Fibroblast of peridontal ligament (primary cell): Measurements from ENCODE around the gene TEX2.
A peak's percentile ranks its signal among the peaks of the same experiment; 100 is the strongest.
"Not testable (repeated sequence)": the region's sequence is repeated elsewhere in the genome, so short reads cannot be mapped to it uniquely, and the experiment has no call there.

Experiments used
- DNase-seq: peaks from one replicate; pipeline ENCODE4 v3.0.0-alpha.2; 2010; ENCODE audit errors: extremely low read depth

TEX2 gene

DNA sequence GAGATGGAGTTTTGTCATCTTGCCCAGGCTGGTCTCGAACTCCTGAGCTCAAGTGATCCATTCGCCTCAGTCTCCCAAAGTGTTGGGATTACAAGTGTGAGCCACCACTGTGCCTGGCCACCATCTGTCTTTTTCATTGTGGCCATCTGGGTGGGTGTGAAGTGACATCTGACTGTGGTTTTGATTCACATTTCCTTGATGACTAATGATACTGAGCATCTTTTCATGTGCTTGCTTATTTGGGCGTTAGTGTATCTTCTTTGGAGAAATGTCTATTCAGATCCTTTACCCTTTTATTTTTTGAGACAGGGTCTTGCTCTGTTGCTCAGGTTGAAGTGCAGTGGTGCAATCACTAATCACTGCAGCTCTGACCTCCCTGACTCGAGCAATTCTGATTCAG is 79.2 kb downstream of the TEX2 start:
- peak; percentile 47 for DNase-seq

DNA sequence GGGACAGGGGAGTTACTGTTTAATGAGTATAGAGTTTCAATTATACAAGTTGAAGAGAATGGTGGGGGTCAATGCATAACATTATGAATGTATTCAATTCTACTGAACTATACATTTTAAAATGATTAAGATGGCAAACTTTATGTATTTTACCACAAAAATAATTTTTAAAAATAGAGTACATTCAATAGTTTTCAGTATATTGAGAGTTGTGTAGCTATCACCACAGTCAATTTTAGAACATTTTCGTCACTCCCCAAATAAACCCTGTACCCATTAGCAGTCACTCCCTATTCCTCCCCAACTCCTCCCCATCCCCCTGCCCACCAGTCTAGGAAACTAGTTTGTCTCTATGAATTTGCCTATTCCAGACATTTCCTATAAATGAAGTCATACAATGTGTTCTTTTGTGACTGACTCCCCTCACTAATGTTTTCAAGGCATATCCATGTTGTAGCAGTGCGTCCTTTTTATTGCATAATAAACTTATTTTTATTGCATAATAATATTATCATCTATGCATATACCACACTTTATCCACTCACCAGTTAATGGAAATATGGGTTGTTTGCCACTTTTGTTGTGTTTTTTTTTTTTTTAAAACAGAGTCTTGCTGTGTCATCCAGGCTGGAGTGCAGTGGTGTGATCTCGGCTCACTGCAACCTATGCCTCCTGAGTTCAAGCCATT is 80.6 kb downstream of the TEX2 start:
- DNase-seq: no peak

DNA sequence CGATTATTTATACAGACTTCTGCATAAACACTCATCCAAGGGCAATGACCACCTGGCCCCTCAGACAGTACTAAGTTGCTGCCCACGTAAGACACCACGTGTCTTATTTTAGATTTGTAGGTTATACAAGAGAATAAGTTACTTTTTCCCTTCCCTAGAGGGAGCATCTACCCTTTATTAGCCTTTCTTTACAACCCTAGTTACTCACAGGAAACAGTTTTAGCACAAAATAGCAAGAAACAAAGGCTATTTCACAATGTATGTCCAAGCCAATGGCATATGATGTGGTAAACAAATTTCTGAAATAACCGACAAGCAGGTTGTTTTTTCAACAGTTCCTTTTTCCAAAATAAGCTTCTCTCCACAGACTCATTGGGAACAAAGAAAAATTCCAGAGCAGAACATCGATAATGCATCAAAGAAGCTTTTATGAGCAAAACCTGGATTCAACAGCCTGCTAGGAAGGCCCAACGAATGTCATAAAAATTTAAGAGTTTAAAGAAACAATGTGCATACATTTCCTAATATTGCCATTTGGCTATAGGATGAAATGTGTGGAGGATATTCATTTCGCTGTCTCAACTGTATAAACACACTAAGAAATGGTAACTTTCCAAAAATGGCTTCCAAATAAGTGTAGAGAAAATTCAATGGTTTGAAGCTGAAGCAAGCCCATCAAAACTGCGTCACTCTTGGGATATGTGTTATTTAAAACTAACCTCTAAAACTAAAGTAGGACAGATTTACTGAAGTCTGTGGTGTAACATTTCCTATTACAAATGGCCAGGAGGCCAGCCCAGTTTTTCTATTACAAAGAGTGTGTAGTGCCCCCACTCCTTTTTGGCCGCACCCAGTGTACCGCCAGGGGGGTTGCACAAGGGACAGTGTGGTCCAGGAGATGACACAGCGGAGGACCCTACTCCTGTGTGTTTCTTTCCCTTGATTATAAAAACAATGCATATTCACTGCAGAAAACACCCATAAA is 82.7 kb downstream of the TEX2 start:
- DNase-seq: peak; percentile 19

DNA sequence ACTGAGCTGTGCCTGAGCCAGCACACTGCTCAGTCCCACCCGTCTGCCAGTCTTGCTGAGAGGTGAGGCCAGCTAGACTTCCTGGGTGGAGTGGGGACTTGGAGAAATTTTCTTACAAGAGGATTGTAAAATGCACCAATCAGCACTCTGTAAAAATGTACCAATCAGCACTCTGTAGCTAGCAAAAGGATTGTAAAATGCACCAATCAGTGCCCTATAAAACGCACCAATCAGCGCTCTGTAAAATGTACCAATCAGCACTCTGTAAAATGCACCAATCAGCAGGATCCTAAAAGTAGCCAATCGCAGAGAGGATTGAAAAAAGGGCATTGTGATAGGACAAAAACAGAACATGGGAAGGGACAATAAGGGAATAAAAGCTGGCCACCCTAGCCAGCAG is 84.0 kb downstream of the TEX2 start:
- DNase-seq: not testable (repeated sequence)

DNA sequence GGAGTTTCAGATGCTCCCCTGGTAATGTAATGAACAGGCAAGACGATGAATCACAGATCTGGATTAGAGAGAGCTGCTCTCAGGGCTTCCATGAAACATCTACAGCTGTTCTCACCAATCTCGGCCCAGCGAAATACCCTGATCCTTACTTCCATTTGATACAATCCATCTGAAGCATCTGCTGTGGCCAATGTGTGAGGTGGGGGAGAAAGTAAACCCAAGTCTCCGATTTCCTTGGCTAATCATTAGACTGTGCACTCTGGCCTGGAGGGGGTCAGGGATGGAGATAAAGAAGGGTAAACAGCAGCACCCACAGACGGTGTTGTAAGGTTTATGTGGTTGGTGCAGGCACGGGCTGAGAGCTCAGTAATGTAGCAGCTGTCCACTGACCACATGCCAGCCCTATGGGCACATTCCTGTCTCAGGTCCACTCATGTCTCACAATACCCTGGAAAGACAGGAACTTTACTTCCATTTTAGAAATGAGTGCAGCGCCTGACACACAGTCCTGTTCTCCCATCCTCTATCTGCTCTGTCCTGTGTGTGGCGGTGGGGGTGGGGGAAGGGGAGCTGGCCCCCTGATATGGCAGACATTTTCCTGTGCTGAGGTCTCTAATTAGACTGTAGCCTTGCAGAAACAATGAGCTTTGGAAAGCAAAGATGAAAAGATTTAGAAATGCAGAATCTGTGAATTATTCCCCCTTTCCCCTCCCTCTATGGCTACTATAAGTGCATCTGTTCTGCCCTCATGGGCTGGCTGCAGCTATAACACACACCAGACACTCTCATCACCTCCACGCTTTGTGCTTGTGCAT is 84.8 kb downstream of the TEX2 start:
- DNase-seq: no peak

DNA sequence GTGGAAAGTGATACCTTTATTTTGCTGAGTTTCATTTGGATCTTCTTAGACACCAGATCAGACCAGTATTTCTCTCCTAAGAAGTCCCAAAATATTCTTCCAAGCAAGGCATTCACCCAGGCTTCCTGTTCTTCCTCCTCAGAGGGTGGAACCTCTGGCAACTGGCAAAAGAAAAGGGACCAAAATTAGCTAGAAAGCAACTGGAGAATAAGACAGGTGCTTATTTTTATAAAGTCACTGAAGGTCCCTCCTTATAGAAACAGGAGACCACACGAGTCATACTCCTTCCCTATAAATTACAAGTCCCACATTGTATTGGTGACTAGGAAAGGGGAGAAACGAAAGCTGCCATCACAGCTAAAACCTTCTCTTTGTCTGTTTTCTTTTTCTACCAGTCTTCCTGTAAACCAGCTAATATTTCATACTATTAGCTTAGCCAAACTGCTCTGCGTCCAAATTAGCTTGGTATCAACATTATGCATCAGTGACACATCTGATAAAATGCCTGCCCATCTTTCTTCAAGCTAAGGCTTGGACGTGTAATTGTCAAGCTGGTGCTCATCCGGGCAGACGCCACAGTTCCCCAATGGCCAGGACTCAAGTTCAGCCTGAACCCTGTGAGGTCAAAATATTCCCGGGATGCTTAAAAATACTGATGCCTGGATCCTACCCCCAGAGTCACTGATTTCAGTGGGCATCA is 85.6 kb downstream of the TEX2 start:
- DNase-seq: no peak

DNA sequence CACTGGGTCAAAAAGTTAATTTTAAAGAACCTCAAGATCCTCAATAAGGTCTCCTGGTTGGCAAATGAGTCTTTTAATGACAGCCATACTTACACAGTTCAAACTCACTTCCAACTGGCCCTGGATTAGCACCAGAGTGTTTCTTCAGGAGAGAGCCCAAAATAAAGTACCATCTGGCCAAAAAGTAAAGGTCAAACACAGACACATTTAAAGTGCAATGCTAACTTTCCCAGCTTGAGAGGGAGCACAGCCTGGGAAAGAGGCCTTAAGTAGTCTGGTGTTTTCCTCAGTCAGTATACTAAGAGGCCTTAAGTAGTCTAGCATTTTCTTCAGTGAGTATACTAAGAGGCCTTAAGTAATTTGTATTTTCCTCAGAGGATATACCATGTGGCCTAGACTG is 86.5 kb downstream of the TEX2 start:
- no peak for DNase-seq

DNA sequence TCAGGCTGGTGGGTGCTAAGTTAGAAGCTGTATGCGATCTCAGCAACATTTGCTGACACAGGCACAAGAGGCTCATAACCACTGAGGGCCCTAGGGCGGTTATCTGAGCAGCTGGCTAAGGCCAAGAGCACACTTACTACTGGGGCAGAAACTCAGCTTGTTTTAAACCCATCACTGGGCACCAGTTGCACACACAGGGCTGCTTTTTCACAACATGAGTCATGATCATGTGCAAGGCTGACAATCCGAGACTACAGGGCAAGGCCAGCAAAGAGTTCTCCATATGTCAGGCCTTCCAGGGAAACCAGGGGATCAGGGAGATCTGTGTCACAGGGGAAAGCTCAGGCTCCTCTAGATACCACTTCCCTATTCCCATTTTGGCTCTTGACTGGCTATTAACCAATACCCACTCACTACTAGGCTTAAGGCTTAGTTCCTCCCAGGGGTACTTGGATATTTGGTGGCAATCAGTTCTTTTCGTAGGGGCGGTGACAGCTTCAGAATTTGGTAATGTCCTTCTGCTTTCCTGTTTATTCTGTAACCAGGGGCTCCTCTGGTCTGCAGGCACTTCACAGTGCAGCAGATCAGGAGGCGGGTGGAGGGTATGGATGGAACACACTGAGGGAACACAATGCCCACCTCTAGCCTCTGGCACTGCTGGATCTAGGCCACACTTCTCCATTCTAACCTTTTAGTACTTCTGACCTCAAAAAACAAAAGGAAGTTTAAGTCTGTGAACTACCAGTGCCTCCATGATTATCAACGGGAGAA is 88.2 kb downstream of the TEX2 start:
- peak; percentile 75 for DNase-seq

DNA sequence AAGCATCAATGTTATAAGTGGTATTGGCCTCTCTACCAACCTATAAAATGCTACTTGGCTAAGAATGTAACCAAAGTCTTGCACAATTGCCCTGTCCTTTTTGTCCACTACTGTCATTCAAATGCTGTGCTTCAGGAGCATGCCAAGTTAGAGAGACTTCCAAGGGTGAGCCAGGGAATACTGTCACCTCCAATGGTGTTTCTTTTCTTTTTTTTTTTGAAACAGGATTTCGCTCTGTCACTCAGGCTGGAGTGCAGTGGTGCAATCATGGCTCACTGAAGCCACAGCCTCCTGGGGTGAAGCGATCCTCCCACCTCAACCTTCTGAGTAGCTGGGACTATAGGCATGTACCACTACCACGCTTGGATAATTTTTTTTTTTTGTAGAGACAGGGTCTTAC is 89.4 kb downstream of the TEX2 start:
- DNase-seq: no peak

DNA sequence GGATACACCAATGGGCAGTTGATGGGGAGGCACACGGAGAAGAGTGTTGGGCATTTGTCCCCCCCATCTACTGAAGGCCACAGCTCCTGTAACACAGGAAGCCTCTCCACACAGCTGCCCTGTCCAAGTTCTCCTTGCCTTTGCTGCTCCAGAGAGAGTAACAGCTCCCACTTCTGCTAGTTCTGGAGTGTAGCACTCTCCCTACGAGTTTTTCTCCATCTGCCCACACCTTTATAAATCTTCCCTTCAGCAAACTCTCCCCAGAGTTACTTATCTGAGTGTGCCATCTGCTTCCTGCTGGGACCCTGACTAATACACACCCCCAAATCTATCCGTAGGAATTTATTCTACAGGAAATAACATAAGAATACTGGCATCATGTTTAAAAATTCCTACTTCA is 90.5 kb downstream of the TEX2 start:
- no peak for DNase-seq

DNA sequence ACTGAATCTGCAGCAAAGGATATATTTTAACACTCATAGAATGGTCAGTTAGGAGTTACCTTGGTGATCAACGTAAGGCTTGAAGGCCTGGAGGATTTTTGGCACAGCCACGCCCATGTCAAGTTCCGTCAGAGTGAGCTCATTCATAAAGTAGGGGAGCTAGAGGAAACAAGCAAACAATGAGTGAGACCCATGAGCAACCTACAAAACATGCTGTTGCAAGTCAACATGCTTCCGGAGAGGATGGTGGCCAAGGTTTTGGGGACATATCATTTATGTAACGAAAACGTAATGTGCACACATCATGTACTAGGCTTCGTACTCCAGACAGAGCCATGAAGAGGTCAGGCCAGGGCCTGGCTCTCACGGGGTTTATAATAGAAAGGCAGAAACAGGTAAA is 92.0 kb downstream of the TEX2 start:
- DNase-seq: no peak

DNA sequence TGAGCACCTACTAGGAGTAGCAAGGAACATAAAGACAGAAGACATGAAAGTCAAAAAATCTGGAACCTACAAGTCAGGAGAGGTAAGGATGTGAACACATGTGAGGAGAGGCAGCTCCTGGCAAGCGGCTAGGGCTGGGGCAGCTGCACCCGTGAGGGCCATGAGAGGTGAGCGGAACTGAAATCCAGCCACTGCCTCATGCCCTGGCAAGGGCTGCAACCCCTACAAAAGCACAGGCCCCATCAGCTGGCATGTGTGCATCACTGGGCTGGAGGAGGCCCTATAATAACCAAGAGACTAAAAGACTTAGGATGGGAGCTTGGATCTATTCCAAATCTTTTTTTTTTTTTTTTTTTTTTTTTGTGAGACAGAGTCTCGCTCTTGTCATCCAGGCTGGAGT is 92.8 kb downstream of the TEX2 start:
- no peak for DNase-seq

DNA sequence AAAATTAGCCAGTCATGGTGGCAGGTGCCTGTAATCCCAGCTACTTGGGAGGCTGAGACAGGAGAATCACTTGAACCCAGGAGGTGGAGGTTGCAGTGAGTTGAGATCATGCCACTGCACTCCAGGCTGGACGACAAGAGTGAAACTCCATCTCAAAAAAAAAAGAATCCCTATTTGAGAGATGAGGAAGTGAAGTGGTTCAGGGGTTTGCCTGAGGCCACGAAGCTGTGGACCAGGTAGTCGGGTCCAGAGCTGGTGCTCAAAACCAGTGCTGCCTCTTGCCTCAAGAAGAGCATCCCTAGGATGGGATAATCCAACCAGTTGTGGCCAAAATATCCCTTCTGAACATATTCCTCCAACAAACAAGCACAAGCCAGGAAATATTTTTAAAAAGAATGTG is 95.4 kb downstream of the TEX2 start:
- DNase-seq: not testable (repeated sequence)

DNA sequence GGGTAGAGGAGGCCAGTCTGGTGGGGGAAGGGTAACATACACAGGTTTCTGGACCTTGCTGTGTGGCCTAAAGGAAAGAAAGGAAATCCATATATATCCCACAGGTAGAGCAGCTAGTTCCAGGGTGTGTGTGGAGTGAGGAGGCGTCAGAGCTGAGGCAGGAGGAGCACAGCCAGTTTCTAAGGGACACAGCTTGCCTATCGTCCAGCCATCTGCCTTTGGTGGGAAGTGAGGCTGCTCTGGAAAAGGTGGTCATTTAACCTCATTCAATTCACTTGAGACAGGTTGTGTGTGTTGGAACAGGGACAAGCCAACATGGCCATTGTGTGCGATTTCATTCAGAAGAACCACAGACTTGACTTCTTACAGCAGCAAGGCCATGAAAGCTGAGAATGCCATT is 96.2 kb downstream of the TEX2 start:
- DNase-seq: no peak

DNA sequence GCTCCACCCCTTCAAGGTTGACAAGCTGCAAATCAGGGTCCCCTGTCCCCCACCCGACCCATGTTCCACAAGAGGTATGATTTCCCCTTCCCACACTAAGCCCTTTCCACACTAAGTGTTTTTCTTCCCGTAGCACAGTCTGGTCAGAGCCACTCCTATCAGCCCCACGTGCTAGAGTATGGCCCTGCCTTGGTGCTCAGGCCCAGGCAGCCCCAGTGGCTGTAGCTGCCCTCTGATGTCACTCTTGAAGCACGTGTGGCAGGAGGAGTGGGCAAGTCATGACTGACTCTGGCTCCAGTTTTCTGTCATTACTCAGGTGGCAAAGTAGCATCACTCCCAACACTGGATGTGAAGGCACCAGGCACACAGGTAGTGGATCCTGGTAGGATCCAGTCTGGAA is 97.7 kb downstream of the TEX2 start:
- DNase-seq: no peak

DNA sequence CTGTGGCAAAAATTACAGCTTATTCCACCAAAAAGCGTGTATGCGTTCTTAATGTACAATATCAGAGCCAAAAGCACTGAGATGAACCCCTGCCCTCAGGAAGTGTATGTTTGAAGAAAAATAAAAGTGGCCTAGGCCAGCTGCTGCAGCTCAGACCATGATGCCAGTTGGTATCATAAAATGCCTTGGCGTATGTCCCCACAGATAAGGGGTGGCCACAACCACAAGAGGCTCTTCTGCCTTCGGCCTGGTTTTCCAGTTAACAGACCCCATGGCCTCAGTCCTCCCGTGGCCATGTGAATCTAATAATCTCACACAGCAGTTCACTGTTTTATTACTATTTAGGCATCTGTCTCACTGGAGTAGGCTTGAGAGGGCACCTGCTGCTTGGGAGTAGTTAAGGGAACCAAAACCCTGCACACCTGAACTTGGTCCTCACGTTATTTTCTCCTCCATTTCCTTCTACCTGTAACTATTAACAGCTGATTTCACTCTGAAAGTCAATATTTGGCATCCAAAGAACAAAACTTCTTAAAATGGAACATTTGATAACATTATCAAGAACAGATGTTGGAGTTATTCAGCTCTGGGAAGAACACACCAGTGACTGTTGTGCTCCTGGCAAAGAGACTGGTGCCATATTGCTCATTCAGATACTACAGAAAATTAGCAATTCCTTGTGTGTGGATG is 98.3 kb downstream of the TEX2 start:
- DNase-seq: peak; percentile 30

DNA sequence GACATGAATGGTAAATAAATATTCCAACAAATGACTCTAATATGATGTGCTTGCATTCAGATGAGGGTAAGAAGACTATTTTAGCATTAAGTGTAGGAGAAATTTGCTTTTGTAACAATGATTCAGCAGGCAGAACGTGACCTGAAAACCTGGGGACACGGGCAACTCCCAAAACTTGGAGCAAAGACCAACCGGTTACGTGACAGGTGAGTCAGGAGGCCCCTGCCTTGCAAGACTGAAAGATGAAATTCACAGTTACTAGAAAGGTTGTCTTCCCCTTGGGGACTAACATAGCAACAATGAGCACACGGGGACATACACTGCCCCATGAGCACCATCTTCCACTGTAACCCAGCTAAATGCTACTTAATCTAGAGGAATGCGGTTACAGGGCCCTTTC is 99.6 kb downstream of the TEX2 start:
- DNase-seq: no peak

DNA sequence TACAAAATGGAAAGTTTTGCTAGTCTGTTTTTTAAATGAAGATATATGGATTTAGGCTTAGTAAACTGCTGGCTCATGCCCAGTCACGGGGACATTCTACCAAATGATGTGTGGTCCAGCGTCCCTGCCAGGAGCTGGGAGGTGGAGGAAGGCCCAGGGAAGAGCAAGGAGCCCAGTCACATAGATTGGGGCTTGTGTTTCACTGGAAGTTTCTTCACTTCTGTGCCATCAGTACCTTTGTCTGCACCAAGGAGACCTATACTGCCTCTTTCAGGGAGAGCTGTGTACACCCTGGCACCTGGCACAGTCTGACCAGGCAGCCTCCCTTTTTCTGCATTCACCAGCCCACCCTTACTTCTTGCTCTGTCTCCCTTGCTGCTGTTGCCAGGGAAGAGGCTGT is 100.5 kb downstream of the TEX2 start:
- DNase-seq: no peak

DNA sequence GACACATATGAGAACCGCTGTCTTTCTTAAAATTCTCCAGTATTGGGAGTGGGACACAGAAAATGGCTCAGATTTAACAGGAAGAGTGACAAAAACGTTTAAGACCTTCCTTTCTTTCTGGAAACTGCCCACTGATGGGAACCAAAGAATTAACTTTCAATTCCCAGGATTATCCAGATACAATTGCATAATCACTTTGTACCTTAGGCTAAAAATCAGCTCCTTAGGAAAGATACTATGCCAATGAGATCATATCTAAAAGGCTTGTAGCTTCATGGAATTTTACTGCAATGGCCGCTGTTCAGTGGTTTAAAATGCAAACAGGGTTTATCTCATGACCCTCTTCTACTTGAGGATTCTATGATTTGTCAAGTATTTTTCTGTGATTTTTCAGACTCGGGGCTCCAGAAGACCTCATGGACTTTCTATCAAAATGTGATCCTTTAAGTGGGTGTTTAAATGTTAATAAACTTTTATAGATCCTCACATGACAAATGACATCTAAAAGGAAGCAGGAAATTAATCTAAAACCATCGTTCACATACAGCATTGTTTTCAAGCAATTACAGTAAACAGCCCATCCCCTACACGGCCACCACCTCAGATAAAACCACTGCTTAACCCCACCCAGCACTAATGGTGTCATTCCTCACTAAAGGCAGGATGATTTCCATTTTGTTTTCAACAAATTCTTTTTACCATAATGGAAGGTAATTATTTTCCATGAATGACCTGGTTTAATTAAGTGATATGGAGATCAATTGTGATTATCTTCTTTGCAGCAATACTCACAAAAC is 101.5 kb downstream of the TEX2 start:
- DNase-seq: no peak
